Nephron progenitor cell (in vitro differentiated cells): Measurements from ENCODE around the gene GALNT2.

Source experiments
- DNase-seq: peaks from one replicate; pipeline ENCODE4 v3.0.0; 2021
- H3K27ac Mint-ChIP-seq: 2 replicates; pipeline ENCODE4 v1.8.0; 2021; ENCODE audit warnings: mild to moderate bottlenecking, moderate library complexity, mixed read lengths
- H3K27me3 Mint-ChIP-seq: 2 replicates; pipeline ENCODE4 v1.8.0; 2021; ENCODE audit warnings: mild to moderate bottlenecking, low read depth, mixed read lengths; ENCODE audit not compliant: poor library complexity
- H3K36me3 Mint-ChIP-seq: 2 replicates; pipeline ENCODE4 v1.8.0; 2021; ENCODE audit warnings: low read depth, mixed read lengths
- H3K4me1 Mint-ChIP-seq: 2 replicates; pipeline ENCODE4 v1.8.0; 2021; ENCODE audit warnings: mixed read lengths
- H3K4me3 Mint-ChIP-seq: 2 replicates; pipeline ENCODE4 v1.8.0; 2021; ENCODE audit warnings: mild to moderate bottlenecking, moderate library complexity, mixed read lengths
- H3K9me3 Mint-ChIP-seq: 2 replicates; pipeline ENCODE4 v1.8.0; 2021; ENCODE audit warnings: mild to moderate bottlenecking, moderate library complexity, mixed read lengths
- TF ChIP-seq, protein P1 (sequence below): fragments of 200-600 bp; sonication (generic); IDR thresholded peaks from 2 replicates; pipeline ENCODE4 v1.5.0; 2021; ENCODE audit warnings: antibody characterized with exemption

GALNT2 gene

DNA sequence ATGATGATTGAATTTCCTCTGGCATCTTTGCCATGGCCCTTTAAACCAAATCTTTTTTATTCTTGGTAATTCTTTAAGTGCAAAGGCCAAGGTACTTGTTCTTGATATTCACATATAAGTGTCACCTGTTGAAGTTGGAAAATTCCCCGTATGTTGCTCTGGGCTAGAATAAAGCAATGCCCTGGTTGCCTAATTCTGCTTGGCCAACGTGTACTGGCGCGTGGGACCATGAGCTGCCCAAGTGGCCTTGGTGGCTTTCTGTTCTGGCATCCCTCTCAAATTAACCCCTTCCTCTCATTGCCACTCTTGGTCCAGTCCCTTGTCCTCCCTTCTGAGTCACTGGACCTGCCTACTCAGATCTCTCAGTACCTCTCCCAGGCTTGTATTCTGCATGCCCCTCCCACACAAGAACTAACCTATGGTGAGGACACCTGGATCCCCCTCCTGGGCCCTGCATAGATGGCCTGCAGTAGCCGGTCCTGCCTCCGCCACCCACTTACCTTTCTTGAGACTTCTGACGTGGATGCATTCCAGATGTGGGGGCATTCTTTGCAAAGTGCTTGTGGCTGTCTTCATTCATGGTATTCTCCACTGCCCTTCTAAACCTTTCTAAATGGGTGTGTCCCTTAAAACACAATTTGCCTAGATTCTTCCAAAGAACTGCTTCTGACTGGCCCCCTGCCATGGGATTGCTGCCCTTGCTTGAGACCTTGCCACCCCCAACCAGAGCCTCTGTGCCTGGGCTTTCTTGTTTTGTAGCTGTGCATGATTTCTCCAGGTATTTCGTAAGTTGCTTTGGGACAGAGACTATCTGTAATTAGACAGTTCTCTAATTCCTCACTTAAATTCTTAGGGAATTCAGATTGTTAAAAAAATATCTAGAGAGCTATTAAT, 152.4 kb downstream of the GALNT2 start:
- no peaks in the 10 kb centered on the region for H3K27me3 Mint-ChIP-seq
- no peaks in the 10 kb centered on the region for H3K9me3 Mint-ChIP-seq
- peaks cover 5% of the 10 kb centered on the region for H3K36me3 Mint-ChIP-seq
- TF ChIP-seq, protein P1, sequence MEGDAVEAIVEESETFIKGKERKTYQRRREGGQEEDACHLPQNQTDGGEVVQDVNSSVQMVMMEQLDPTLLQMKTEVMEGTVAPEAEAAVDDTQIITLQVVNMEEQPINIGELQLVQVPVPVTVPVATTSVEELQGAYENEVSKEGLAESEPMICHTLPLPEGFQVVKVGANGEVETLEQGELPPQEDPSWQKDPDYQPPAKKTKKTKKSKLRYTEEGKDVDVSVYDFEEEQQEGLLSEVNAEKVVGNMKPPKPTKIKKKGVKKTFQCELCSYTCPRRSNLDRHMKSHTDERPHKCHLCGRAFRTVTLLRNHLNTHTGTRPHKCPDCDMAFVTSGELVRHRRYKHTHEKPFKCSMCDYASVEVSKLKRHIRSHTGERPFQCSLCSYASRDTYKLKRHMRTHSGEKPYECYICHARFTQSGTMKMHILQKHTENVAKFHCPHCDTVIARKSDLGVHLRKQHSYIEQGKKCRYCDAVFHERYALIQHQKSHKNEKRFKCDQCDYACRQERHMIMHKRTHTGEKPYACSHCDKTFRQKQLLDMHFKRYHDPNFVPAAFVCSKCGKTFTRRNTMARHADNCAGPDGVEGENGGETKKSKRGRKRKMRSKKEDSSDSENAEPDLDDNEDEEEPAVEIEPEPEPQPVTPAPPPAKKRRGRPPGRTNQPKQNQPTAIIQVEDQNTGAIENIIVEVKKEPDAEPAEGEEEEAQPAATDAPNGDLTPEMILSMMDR: no peak
- no peak overlapping the region for H3K4me3 Mint-ChIP-seq
- H3K4me1 Mint-ChIP-seq: peaks cover 6% of the 10 kb centered on the region
- H3K27ac Mint-ChIP-seq: no peak overlapping the region
- DNase-seq: no peak

- DNase-seq: no peak
- Mint-ChIP-seq H3K4me3 (no peak overlapping the region), H3K27me3 (no peaks in the 10 kb centered on the region), H3K36me3 (no peaks in the 10 kb centered on the region), H3K27ac (no peak overlapping the region), H3K4me1 (no peaks in the 10 kb centered on the region), H3K9me3 (no peaks in the 10 kb centered on the region)
- TF ChIP-seq, protein P1: no peak
Observed at GRCh38 chr1:230220478-230220877, 153.4 kb downstream of the GALNT2 start.

DNA sequence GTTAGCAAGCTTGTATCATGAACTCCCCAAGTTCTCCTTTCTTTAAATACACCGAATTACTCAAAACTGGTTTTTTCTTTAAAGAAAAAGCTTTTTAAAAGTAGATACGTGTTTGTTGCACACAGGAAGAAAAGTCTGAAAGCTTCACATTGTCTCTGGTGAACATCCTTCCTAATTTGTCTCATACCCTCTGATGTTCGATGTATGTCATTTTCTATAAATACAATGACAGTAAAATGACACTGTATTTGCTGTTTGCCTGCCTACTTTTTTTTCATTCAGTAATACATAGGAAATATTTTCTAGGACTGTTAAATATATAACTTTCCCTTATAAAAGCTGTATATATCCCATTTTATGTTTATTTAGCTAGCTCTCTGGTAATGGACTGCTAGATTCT, 153.9 kb downstream of the GALNT2 start:
- TF ChIP-seq, protein P1: no peak
- H3K36me3 Mint-ChIP-seq: no peaks in the 10 kb centered on the region
- DNase-seq: no peak
- H3K4me3 Mint-ChIP-seq: no peak overlapping the region
- no peaks in the 10 kb centered on the region for H3K4me1 Mint-ChIP-seq
- no peak overlapping the region for H3K27ac Mint-ChIP-seq
- H3K9me3 Mint-ChIP-seq: no peaks in the 10 kb centered on the region
- H3K27me3 Mint-ChIP-seq: no peaks in the 10 kb centered on the region

DNA sequence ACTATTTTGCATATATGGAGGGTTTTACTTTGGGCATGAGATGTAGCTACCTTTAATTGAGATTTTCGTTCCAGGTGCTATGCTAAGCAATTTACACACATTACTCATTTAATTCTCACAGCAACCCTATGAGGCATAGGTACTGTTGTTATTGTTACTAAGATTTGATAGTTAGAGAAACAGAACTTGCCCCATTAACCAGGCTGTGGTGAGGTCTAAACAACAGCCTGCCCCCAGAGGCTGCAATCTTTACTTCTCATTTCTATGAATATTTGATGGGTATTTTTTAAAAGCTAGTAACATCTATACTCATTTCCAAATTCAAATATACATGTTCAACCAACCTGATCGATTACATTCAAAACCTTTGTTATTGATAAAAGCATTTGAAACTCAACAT, 155.6 kb downstream of the GALNT2 start:
- H3K27me3 Mint-ChIP-seq: no peaks in the 10 kb centered on the region
- no peak overlapping the region for H3K4me3 Mint-ChIP-seq
- no peaks in the 10 kb centered on the region for H3K4me1 Mint-ChIP-seq
- H3K27ac Mint-ChIP-seq: no peak overlapping the region
- no peaks in the 10 kb centered on the region for H3K9me3 Mint-ChIP-seq
- DNase-seq: no peak
- TF ChIP-seq, protein P1: no peak
- no peaks in the 10 kb centered on the region for H3K36me3 Mint-ChIP-seq

DNA sequence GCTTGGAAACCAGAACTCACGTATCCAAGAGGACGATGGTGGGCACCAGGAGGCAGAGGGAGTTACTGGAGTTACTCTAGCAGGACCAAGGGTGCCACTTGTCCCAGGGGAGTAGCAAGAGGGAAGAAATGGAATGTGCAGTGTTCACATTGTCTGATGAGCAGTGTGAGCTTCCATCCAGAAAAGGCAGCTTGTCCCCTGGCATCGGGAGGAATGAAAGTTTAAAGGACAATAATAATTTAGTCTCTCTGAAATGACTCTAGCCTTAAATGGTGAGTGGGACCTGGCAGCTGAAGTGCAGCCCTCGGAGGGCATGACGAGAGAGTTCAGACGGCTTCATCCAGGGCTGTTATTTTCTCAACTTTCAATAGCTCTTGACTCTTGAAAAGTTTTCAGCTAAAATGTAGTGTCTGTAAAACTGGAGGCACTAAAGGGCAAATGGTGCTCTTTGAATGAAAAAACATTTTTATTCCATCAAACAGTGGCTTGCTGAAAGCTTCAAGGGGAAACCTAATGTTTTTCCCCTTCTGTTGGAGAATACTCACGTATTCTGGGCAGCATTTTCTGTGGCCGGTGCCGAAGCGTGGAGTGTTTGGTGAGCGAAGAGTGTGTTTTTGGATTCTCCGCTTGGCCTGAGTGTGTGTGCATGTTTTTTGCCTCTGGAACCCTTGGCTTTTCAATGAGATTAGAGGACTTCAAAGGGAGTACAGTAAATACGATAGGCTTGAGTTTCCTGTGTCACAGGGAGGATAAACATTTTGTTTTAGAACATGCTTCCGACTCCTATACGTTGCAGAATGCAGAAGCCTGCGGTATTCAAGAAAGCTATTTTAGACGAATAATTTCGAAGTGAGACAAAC, 157.3 kb downstream of the GALNT2 start:
- TF ChIP-seq, protein P1: no peak
- no peaks in the 10 kb centered on the region for H3K27me3 Mint-ChIP-seq
- no peak for DNase-seq
- no peak overlapping the region for H3K4me3 Mint-ChIP-seq
- H3K36me3 Mint-ChIP-seq: no peaks in the 10 kb centered on the region
- no peak overlapping the region for H3K27ac Mint-ChIP-seq
- no peaks in the 10 kb centered on the region for H3K9me3 Mint-ChIP-seq
- H3K4me1 Mint-ChIP-seq: no peaks in the 10 kb centered on the region
